Measurements from ENCODE around the gene OLFM1. TPM values are rescaled to one million over a fixed set of nuclear protein-coding genes. Genes with fewer than 3 reads are reported as not detected.

OLFM1 gene
- total RNA-seq, 1 donor from 2014 or later: 0.96 TPM

GRCh38 chr9:135169709-135170226 is 82.3 kb downstream of the OLFM1 start:
- H3K36me3 ChIP-seq (ENCODE audit: control insufficient read depth, insufficient read depth, low read length): no peaks in the 10 kb centered on the region
- TF ChIP-seq, protein P1, sequence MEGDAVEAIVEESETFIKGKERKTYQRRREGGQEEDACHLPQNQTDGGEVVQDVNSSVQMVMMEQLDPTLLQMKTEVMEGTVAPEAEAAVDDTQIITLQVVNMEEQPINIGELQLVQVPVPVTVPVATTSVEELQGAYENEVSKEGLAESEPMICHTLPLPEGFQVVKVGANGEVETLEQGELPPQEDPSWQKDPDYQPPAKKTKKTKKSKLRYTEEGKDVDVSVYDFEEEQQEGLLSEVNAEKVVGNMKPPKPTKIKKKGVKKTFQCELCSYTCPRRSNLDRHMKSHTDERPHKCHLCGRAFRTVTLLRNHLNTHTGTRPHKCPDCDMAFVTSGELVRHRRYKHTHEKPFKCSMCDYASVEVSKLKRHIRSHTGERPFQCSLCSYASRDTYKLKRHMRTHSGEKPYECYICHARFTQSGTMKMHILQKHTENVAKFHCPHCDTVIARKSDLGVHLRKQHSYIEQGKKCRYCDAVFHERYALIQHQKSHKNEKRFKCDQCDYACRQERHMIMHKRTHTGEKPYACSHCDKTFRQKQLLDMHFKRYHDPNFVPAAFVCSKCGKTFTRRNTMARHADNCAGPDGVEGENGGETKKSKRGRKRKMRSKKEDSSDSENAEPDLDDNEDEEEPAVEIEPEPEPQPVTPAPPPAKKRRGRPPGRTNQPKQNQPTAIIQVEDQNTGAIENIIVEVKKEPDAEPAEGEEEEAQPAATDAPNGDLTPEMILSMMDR (IDR thresholded peaks at IDR 0.05; ENCODE audit: insufficient read depth, low read length, poor library complexity, severe bottlenecking): no peak
- H3K4me3 ChIP-seq (ENCODE audit: low read depth, low read length): no peak overlapping the region
- no peaks in the 10 kb centered on the region for H3K27me3 ChIP-seq (ENCODE audit: control insufficient read depth, insufficient read depth, low read length)
- no peak for DNase-seq (ENCODE audit: low read depth)

GRCh38 chr9:135170535-135170934 is 83.1 kb downstream of the OLFM1 start:
- no peak for DNase-seq (ENCODE audit: low read depth)
- no peaks in the 10 kb centered on the region for H3K36me3 ChIP-seq (ENCODE audit: control insufficient read depth, insufficient read depth, low read length)
- TF ChIP-seq, protein P1 (IDR thresholded peaks at IDR 0.05; ENCODE audit: insufficient read depth, low read length, poor library complexity, severe bottlenecking): no peak
- H3K27me3 ChIP-seq (ENCODE audit: control insufficient read depth, insufficient read depth, low read length): no peaks in the 10 kb centered on the region
- H3K4me3 ChIP-seq (ENCODE audit: low read depth, low read length): no peak overlapping the region

Other genes with a start within 250 kb of the OLFM1 start
- gene FCN2, start 206.9 kb upstream of the OLFM1 start, total RNA-seq: not detected in 2 replicates
- not detected in 2 replicates for gene FCN1, start 169.8 kb upstream of the OLFM1 start, total RNA-seq